GM19025 (cell line): Measurements from ENCODE around the gene FIG4.
A peak's percentile ranks its signal among the peaks of the same experiment; 100 is the strongest.
"Not testable (repeated sequence)": the region's sequence is repeated elsewhere in the genome, so short reads cannot be mapped to it uniquely, and the experiment has no call there.

Source experiments
- ATAC-seq: cut with Tn5 transposase; IDR thresholded peaks from one replicate; pipeline ENCODE4 v1.9.1; 2021; ENCODE audit warnings: mild to moderate bottlenecking, low read depth, moderate library complexity; ENCODE audit not compliant: unreplicated experiment

The FIG4 gene

GRCh38 chr6:109690737-109691621 is at the start of gene FIG4, which contains the start of gene AK9:
FIG4 (plus strand) TSS chr6:109691296; CDS start chr6:109691436, 140 bp downstream.
AK9 (minus strand) TSS chr6:109691202; CDS start chr6:109675745, 15,457 bp downstream.
- peak; percentile 96 for ATAC-seq

GRCh38 chr6:109644131-109644530 is 47.0 kb upstream of the FIG4 start:
- ATAC-seq = no peak

- ATAC-seq = no peak
These were observed 37.8 kb upstream of the FIG4 start for GRCh38 chr6:109653264-109653663.

GRCh38 chr6:109655761-109656262 is 35.3 kb upstream of the FIG4 start:
- ATAC-seq = no peak

- ATAC-seq = no peak
These were observed 30.4 kb upstream of the FIG4 start for GRCh38 chr6:109660526-109661320.

- ATAC-seq = no peak
These were observed 28.9 kb upstream of the FIG4 start for GRCh38 chr6:109662192-109662591.

GRCh38 chr6:109669811-109670210 is 21.3 kb upstream of the FIG4 start:
- no peak for ATAC-seq

GRCh38 chr6:109671733-109672132 is 19.4 kb upstream of the FIG4 start:
- no peak for ATAC-seq

GRCh38 chr6:109672175-109672574 is 18.9 kb upstream of the FIG4 start:
- no peak for ATAC-seq

- no peak for ATAC-seq
These were observed 18.3 kb upstream of the FIG4 start for GRCh38 chr6:109672839-109673238.

GRCh38 chr6:109676724-109677123 is 14.4 kb upstream of the FIG4 start:
- ATAC-seq = no peak

- no peak for ATAC-seq
These were observed 12.9 kb upstream of the FIG4 start for GRCh38 chr6:109678240-109678639.

- not testable (repeated sequence) for ATAC-seq
These were observed 12.2 kb upstream of the FIG4 start for GRCh38 chr6:109678661-109679505.

GRCh38 chr6:109686566-109687265 is 4.4 kb upstream of the FIG4 start:
- no peak for ATAC-seq

- ATAC-seq = no peak
These were observed 3.8 kb upstream of the FIG4 start for GRCh38 chr6:109687271-109687761.

- ATAC-seq = peak; percentile 31
These were observed 741 bp upstream of the FIG4 start for GRCh38 chr6:109690373-109690736.

- no peak for ATAC-seq
These were observed 2.0 kb downstream of the FIG4 start for GRCh38 chr6:109693111-109693510.

GRCh38 chr6:109695468-109695867 is 4.4 kb downstream of the FIG4 start:
- ATAC-seq = no peak

GRCh38 chr6:109696355-109696754 is 5.3 kb downstream of the FIG4 start:
- no peak for ATAC-seq

GRCh38 chr6:109701221-109701620 is 10.1 kb downstream of the FIG4 start:
- ATAC-seq = no peak
